ENCODE measurements around the gene INAFM2.
A peak's percentile ranks its signal among the peaks of the same experiment; 100 is the strongest.

The INAFM2 gene

DNA sequence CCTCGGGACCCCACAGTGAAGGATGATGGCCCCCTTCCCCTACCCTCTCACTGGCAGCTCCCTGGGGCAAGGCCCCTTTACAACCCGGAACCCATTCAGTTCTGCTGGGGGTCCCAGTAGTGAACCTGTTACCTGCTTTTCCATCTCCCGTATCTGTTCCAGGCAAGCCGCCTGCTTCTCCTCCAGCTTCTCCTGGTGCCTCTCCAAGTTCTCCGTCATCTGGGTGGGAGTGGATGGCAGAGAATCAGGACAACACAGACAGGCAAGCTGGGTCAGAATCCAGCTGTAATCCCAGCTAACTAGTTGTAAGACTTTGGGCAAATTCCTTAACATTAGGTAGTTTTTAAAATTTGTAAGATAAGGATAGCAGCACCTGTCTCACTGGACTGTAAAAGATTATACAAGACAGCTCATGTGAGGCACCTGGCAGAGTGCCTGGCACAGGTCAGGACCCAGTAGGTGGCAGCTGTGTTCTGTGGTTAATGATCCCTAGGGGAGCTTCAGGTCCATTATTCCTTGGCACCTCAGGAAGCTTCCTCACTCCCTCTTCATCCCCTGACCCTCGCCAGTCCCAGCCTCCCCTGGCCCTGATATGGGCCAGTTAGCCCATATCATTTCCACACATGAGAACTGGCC is 34.2 kb upstream of the INAFM2 start:
- DNase-seq, result no peak

DNA sequence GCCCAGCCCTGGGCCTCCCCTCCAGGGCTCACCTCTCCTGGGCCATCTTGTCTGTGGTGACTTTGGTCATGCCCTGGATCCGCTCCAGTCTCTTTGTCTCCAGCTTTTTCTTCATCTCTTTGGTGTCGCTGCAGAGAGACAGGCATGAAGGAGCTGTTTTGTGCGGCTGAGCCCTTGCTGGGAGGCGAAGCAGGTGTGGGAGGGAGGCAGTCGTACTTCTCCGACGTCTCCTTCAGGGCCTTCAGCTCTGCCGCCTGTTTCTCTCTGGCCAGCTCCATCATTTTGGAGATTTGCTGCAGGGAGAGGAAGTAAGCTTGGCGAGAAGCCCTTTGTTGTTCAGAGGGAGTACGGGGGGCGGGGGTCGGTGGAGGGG is 33.0 kb upstream of the INAFM2 start:
- no peak for DNase-seq

DNA sequence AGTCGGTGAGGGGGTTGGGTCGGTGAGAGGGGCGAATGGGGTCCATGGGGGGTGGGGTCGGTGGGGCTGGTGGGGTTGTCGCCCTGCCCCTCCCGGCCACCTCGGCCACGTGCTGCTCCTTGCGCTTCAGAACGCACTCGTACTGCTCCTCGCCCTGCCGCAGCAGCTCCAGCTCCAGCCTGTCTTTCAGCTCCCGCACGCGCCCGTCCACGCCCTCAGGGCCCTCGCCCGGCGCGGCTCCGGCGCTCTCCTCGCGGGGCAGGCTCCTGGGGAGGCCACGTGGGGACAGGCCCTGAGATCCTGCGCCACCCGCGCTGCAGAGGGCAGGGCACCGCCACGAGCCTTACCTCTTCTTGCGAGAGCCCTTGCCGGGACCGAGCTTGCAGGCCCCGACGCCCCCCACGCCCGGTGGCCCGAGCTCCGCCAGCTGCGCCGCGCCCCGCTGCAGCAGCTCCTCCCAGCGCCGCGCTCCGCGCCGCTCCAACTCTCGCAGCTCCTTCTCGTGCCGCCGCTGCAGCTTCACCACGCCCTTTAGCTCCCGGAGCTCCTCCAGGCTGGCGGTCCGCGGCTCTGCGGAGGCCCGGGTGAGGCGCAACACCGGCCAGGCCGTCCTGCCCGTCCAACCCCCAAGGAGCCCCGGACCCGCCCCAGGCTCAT is 32.4 kb upstream of the INAFM2 start:
- DNase-seq, result no peak

DNA sequence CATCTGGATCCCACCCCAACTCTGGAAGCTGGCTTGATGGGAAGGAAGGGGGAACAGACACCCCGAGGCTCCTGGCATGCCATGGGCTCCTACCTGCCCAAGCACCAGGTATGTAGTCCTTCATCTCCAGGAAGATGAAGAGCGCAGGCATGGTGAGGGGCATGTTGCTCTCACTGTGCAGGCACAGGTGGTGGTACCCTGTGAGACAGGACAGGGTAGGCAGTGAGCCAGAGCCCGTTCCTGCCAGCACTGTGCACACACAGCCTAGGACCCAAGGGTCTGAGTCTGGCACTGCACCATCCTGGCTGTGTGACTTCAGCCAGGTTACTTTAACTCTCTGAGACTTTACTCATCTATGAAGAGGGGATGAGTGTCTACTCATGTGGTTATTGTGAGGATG is 31.2 kb upstream of the INAFM2 start:
- no peak for DNase-seq

DNA sequence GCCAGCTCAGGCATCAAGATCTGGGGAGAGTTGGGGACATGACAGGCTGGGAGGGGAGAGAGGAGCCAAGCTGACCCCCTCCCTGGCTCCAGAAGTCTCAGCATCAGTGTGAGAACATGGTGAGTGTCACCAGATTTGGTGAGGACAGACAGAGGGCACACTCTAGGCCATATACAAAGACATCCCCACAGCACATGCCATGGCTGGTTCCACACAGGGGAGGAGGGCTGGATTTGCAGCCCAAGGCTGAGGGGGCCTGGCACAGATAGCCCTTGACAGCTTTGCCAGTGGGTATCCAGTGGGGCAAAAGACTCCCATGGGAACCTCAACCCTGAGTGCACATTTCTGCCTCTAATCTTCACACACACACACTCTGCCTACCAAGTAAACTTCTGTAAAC is 30.5 kb upstream of the INAFM2 start:
- no peak for DNase-seq

DNA sequence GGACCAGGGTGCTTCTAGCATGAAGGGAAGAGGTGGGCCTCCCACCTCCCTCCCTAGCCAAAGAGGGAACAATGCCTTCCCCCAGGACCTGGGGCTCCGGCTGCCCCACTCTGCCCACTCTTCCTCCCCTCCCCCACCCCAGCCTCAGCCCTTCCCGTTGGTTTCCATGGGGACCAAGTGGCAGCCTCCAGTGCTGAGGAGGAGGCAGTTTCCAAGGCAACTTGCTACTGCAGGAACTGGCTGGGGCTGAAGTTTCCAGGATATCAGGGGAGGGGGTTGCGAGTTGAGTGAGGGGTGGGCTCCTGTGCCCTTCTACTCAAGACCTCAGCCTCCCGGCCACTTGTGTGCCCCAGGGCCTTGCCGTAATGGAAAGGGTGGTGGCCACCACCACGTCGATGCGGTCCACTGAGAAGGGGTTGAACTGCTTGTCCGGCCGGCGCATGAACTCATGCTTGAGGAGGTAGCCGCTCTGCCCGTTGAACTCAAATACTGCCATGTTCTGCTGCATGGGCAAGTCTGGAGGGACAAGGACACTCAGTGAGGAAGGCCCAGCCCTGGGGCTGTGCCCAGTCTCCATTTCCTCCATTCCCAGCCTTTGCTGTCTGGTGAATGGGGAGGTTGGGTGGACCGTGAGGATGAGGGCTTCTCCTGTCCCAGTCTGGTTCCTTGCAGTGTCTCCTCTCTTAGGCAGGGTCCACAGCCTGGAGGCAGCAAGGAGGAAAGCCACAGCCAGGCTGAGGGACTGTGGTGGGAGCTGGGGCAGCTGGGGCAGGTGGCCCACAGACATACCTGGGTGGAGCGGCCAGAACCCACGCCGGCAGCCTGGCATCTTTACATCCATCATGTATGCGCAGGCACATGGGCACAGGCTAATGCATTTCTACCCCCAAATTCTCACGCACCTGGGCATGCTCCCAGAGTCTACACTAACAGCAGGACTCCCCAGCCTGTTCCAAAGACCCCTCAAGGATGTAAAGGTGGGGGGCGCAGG is 29.3 kb upstream of the INAFM2 start:
- DNase-seq, result no peak

DNA sequence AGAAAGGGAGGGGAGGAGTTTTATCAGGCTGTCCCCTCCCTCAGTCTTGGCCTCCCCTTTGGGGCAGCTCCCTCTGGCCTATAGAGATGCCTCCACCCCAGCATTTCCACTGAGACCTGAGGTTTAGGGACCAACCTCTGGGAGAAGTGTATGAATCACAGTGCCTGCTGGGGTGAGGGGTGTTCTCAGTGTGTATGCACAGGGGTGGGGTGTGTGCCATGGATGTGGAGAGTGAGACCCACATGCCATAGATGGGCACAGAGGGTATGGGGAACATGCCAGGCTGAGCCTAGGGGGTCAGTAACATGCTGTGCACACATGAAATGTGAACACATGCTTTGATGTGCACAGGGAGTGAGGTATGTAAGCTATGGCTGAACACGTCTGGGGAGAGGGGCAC is 28.2 kb upstream of the INAFM2 start:
- DNase-seq, result no peak

DNA sequence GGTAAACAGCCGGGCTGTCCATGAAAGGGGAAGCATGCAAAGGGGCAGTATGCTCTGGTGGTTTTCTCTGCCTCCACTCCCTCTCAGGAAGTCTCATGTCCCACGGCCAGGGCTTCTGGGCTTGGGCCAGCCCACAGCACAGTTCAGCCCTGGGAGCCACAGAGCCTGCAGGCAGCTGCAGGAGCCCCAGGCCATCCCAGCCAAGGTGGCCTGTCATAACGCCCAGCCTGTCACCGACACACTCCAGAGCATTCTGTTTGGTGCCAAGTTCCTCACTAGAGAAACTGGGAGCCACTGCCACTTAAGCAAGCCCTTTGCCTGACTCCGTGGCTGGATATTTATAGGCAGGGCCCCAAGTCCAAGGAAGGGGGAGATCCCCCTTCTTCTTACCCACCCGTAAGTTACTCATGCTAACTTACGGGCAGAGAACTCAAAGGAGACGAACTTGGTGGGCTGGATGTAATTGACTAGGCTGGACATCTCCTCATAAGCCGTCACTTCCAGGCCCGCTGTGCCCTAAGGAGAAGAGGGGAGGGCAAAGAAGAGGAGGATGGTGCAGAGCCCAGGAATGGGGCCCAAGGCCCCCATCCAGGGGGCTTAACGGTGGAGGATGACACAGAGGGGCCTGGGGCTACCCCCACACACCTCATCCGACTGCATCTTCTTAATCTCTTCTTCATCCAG is 27.5 kb upstream of the INAFM2 start:
- no peak for DNase-seq

DNA sequence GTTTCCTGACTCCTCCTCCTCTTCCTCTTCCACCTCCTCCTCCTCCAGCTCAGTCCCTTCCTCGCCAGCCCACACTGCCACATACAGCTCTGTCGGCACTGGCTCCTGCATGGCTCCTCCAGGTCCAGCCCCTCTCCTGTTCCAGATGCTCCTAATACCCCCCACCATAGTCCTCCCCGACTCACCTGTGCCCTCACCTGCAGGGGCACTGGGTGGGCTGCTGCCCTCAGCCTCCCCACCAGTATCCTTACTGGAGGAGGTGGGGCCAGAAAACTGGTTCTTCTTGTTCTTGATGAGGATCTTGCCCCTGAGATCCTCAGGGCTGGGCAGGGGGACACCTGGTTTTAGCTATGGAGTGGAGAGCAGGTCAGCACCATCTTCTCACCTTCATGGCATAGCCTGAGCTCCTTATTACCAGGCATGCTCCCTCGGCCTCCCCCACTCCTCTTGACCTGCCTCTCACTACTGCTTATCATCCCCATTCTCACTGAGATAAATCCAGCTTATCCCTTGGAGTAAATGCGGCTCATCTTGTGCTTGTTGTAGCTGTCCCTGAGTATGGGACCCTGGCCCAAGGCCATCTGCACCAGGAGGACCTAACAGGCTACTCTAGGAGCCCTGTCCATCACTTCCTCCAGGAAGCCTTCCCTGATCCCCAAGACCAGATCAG is 26.8 kb upstream of the INAFM2 start:
- no peak for DNase-seq

DNA sequence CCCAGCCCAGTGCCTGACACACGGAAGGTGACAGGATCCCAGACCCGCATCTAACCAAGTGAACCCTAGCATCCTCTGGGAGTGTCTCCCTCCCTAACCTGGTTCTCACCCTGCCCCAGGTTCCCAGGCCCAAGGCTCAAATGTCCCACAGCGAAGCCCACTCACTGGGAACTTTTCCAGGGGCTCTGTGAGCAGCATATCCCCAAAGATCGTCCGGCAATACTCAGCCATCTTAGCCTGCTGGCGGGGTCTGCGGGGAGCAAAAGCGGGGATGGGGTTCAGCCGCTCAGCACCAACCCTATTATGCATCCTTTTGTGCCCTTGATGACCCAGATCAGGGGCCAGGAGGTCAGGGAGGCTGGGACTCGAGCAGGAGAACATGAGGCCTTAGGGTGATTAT is 26.1 kb upstream of the INAFM2 start:
- DNase-seq, result no peak

DNA sequence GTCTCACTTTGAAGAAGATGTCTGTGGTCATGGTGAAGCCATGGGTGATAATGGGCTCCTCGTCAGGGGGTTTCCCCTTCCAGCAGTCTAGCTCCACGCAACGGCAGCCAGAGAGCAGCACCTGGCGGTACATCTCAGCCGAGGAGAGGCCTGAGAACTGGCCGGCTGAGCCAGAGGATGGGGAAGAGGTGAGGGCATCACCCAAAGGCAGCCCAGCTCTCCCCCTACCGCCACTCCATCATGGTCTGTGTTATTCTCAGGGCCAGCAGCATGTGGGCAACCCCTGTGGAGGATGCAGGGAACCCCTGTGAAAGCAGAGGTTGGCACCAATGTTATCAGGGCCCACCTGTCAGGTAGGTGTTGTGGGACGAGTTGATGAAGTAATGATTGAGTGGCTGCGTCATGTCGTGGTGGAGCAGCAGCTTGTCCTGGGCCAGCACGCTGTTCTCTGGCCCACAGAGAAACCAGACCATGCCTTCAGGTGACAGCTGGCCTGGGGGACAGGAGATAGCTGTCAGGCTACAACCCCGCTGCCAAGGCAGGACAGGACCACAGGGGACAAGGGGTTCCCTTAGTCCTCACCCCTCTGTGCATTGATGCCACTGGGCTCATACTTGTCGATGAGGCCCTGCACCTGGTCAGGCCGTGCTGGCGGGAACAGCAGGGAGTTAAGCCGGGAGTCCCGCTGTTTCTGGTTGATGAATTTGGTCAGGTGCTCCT is 25.1 kb upstream of the INAFM2 start:
- no peak for DNase-seq

DNA sequence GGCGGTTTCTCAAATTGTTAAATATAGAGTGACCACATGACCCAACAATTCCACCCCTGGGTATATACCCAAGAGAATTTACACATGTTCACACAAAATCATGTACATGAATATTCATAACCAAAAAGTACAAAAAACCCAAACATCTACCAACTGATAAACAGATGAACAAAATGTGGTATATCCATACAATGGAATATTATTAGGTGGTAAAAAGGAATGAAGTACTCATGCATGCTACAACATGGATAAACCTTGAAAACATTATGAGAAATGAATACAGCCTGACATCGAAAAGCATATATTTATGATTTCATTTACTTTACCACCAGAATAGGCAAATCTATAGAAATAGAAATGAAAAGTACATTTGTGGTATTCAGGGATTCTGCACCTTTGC is 23.1 kb upstream of the INAFM2 start:
- DNase-seq, result no peak

DNA sequence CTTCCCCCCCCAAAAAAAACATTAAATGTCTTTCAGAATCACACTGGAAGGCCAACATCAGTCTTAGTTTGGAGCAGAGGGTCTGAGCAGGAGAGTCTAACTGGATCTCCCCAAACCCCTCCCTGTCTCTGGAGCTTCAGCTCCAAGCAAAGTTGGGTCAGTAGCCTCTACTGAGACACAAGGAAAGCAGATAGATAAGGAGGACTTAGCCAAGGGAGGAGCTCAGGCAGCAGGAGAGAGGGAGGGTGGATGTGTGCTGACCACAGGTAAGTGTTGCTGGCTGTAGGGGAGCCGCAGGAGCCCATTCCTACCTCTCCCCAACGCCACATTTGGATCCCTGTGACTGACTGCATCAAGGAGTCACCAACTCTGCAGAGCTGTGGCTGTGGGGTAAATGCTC is 22.7 kb upstream of the INAFM2 start:
- DNase-seq, result no peak

DNA sequence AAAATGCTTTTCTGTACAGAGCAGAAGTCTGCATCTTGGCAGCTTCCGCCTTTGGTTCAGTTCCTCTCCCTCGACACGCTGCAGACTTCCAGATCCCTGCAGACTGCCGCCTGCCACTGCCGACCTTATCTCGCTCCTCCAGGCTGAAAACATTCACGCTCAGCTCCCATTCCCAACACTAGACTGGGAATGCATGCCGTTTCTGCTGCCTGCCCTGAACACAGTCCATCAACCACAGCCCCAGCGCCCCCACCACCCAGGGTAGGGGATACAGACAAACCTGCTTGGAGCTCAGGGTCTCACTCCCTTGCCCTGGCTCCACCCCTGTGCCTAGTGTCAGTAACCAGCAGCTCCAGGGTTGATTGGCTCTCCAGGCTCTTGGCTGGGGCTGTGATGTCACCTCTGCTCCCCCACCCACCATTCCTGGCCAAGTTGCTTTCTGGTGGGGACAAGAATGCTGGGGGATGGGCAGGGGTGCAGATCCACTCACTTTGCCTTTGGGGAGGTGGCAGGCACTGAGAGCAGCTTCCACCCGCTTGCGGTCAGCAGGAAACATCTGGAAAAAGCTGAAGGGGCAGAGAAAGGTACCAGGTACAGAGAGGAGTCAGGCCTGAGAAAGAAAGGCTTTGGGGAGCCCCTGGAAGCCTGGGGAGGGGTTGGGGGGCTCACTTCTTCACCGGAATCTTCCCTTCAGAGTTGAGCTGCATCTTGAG is 21.9 kb upstream of the INAFM2 start:
- no peak for DNase-seq

DNA sequence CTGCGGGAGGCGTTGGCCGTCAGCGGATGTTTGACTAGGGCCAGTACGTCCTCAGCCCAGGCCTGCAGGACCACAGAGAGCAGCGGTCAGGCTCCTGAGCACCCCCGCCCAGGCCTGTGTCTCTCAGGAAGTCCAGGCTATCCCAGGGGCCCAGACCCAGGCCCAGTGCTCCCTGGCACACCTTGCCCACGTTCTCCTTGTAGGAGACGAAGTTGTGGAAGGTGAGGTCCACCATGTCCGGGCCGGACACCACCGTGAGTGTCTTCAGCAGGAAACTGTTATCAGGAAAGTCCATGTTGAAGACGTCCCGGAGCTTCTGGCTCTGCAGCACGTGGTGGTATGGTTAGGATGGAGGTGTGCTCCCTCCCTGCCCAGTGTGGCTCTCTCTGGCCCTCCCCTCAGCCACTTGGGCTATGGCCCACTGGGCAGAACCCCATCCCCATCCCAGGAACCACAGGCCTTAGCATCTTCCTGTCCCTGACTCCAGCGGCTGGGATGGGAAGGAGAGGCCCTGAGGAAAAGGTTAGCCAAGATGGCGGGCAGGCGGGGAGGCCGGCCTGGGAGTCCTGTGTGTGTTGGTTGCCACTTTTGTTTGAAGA is 21.1 kb upstream of the INAFM2 start:
- no peak for DNase-seq

DNA sequence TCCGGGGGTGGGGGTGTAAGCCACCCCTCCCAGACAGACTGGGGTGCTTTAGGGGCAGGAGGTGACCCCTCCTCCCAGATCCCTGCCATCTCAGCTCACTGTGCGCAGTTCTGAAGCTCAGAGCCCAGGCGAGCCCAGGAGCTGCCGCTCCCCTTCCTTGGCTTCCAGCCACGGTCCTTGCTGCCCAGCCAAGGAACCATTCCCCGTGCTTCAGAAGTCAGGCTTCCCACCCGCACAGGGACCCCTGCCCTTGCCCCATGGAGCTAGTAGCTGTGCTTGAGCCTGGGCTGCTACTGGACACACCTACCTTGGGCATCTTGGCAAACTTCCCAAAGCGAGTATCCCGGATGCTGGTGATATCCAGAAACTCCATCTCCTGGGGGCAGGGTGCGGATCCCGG is 20.5 kb upstream of the INAFM2 start:
- no peak for DNase-seq

DNA sequence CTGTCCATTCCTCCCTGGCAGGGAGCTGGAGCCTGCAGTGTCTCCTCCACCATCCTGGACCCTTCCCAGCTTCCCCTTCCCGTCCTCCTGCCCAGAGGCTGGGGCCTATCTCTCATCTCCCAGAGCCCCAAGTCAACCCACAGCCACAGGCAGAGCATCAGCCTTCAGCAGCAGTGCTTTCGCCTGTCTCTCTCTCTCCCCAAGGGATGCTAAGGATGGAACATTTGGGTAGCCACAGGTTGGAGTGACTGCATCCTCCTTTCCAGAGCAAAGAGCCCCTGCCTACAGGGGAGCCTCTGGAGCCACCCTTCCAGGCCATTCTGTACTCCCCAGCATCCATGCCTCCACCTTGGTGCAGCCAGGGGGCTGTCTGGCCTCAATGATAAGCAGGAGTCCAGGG is 19.9 kb upstream of the INAFM2 start:
- DNase-seq, result no peak

DNA sequence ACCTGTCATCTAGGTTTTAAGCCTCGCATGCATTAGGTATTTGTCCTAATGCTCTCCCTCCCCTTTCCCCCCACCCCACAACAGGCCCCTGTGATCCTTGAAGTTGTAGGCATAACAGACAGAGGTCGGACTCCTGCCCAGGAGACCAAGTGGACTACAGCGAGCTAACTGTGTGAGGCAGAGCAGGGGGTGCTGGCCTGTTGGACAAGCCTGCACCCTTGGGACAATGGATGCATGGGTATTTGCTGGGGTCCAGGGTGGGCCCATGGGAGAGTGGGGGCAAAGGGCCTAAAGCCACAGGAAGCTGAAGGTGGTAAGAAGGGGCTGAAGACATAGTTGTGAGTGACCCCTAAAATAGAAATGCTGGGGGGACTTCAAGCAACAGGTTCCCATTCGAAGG is 18.2 kb upstream of the INAFM2 start:
- DNase-seq, result no peak

DNA sequence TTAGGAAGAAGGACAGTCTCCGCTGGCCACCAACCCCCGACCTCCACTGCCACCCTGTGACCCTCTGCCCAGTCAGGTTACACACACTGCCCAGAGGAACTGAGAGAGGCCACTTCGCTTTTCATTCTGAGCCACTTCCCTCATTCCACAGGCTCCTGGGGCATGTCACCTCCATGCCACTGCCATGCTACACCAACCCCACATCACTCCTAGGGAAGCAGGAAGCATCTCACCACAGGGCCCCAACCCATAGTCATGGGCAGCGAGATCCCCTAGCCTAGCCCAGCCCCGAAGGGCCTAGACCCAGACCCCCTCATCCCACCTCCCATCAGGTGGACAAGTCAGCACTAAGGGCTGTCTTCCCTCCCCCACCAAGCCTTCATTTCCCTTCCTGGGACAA is 17.1 kb upstream of the INAFM2 start:
- DNase-seq, result no peak

DNA sequence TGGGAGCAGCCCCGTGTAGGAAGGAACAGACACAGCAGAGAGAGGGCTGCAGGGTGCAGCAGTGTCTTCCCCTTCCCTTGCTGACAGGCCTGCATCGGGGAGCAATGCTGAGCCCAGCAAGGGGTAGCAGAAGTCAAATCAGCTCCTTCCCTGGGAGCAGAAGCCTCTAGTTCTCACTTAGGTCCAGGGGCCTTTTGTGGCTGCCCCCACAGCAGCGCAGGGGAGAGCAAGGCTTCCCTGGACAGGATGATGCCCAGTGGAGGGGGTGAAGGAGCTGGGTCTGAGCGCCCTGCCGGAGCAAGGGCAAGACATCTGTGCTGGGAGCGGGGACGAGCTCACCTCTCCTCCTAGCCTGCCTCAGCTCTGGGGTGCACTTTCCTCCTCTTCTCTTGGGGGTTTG is 16.6 kb upstream of the INAFM2 start:
- peak; percentile 39 for DNase-seq

All from stimulated activated CD8-positive, alpha-beta memory T cell treated with anti-CD3 and anti-CD28 coated beads, Interleukin-4, amount 100 ng/mL, for 48 hours (primary cell).